ENCODE data around the gene MRPL55. TPM values are rescaled to one million over a fixed set of nuclear protein-coding genes. Genes with fewer than 3 reads are reported as not detected.

The MRPL55 gene
- total RNA-seq, 1 experiment from 2014 or later: 85.4 TPM

DNA sequence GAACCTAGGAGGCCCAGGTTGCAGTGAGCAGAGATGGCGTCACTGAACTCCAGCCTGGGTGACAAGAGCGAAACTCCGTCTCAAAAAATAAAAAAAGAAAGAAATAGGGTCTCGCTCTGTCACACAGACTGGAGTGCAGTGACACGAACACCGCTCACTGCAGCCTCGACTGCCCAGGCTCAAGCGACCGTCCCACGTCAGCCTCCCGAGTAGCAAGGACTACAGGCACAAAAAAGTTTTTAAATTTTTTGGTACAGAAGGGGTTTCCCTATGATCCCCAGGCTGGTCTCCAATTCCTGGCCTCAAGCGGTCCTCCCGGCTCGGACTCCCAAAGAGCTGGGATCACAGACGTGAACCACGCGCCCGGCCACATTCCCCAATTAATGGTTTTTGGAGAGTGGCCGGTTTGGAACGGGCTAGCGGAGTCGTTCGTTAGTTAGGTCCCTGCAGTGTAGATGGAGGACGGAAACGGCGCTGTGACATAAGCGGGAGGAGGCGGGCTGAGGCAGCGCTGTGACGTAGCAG, 30.4 kb upstream of the MRPL55 start:
- no peak for DNase-seq (ENCODE audit: unreplicated experiment)
- Mint-ChIP-seq H3K27me3 (ENCODE audit: insufficient read depth, unreplicated experiment) (peaks cover 30% of the 10 kb centered on the region), H3K36me3 (ENCODE audit: insufficient read depth, unreplicated experiment) (peaks cover 25% of the 10 kb centered on the region), H3K9me3 (ENCODE audit: unreplicated experiment) (no peaks in the 10 kb centered on the region), H3K4me1 (ENCODE audit: insufficient read depth, unreplicated experiment) (peaks cover 25% of the 10 kb centered on the region), H3K4me3 (ENCODE audit: unreplicated experiment) (peak overlapping the region; percentile 99), H3K27ac (ENCODE audit: low read depth, unreplicated experiment) (peak overlapping the region; percentile 95)
- POLR2A ChIA-PET: interaction anchor here (0.6 to 9.7 kb wide), 14 partner anchors 8 to 727 kb away, joined by 3 to 318 read pairs (median 8); partner anchors contain the start of genes ARF1, GJC2, IBA57 and MRPL55
- intact Hi-C loops (cut with micrococcal nuclease): no loop called here
- TSS peak; percentile 69 for BruUV-seq (replicated peaks)
- CTCF ChIA-PET: interaction anchor here (0.7 to 7.3 kb wide), 6 partner anchors 8 to 378 kb away, joined by 3 to 72 read pairs (median 4); partner anchors contain the start of gene IBA57
- TF ChIP-seq, protein P1, sequence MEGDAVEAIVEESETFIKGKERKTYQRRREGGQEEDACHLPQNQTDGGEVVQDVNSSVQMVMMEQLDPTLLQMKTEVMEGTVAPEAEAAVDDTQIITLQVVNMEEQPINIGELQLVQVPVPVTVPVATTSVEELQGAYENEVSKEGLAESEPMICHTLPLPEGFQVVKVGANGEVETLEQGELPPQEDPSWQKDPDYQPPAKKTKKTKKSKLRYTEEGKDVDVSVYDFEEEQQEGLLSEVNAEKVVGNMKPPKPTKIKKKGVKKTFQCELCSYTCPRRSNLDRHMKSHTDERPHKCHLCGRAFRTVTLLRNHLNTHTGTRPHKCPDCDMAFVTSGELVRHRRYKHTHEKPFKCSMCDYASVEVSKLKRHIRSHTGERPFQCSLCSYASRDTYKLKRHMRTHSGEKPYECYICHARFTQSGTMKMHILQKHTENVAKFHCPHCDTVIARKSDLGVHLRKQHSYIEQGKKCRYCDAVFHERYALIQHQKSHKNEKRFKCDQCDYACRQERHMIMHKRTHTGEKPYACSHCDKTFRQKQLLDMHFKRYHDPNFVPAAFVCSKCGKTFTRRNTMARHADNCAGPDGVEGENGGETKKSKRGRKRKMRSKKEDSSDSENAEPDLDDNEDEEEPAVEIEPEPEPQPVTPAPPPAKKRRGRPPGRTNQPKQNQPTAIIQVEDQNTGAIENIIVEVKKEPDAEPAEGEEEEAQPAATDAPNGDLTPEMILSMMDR (IDR thresholded peaks at IDR 0.05; ENCODE audit: unreplicated experiment): no peak

DNA sequence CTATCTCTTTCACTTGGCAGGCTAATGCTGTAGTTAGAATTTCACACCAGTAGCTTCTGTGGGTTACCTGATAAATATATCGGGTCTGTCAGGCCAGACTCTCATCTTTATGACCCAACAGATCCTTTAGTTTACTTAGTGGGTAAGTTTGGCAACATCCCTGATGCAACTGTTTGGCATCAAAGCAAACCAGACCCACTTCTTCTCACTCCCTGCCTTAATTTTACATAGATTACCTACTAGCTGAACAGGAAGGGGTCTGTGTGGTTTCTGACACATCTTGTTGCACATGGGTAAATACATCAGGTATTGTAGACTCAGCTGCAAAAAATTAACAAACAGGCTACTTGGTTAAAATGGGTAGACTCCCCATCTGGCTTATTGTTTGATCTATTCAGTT, 27.8 kb upstream of the MRPL55 start:
- H3K4me3 Mint-ChIP-seq (ENCODE audit: unreplicated experiment): no peak overlapping the region
- ChIA-PET POLR2A (interaction anchor here (0.6 to 9.7 kb wide), 6 partner anchors 27 to 742 kb away, joined by 3 to 318 read pairs (median 4); partner anchors contain the start of genes ARF1, IBA57, MRPL55 and RNF187), CTCF (interaction anchor here (1.0 to 2.0 kb wide), 6 partner anchors 28 to 378 kb away, joined by 3 to 10 read pairs (median 4); no protein-coding TSS in a partner anchor)
- intact Hi-C loops (cut with micrococcal nuclease): no loop called here
- H3K36me3 Mint-ChIP-seq (ENCODE audit: insufficient read depth, unreplicated experiment): peaks cover 7% of the 10 kb centered on the region
- TF ChIP-seq, protein P1 (IDR thresholded peaks at IDR 0.05; ENCODE audit: unreplicated experiment): no peak
- H3K27me3 Mint-ChIP-seq (ENCODE audit: insufficient read depth, unreplicated experiment): peaks cover 30% of the 10 kb centered on the region
- H3K9me3 Mint-ChIP-seq (ENCODE audit: unreplicated experiment): no peaks in the 10 kb centered on the region
- H3K27ac Mint-ChIP-seq (ENCODE audit: low read depth, unreplicated experiment): no peak overlapping the region
- peaks cover under 1% of the 10 kb centered on the region for H3K4me1 Mint-ChIP-seq (ENCODE audit: insufficient read depth, unreplicated experiment)
- BruUV-seq (replicated peaks): no TSS peak
- no peak for DNase-seq (ENCODE audit: unreplicated experiment)

DNA sequence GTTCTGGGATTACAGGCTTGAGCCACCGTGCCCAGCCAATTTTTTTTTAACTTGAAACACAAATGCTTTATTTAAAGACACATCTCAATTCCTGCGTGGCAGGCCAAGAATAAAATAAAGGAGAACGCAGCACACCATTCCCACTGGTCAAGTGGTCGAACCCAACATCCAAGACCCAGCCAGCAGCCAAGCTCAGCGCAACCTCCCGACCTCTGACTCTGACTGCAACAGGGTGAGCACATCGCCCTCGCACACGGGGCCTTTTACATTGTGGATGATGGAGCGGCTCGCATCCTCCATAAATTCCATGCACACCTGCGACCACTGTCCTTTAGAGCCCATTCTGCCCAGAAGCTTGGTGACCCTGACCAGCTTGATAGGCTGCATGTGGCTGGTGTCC, 25.5 kb upstream of the MRPL55 start:
- TF ChIP-seq, protein P1 (IDR thresholded peaks at IDR 0.05; ENCODE audit: unreplicated experiment): no peak
- intact Hi-C loops (cut with micrococcal nuclease): no loop called here
- Mint-ChIP-seq H3K36me3 (ENCODE audit: insufficient read depth, unreplicated experiment) (no peaks in the 10 kb centered on the region), H3K4me1 (ENCODE audit: insufficient read depth, unreplicated experiment) (peaks cover 10% of the 10 kb centered on the region), H3K9me3 (ENCODE audit: unreplicated experiment) (no peaks in the 10 kb centered on the region), H3K4me3 (ENCODE audit: unreplicated experiment) (no peak overlapping the region), H3K27ac (ENCODE audit: low read depth, unreplicated experiment) (no peak overlapping the region), H3K27me3 (ENCODE audit: insufficient read depth, unreplicated experiment) (peaks cover 30% of the 10 kb centered on the region)
- BruUV-seq (replicated peaks): no TSS peak
- POLR2A ChIA-PET: interaction anchor here (0.6 to 1.6 kb wide), 3 partner anchors 25 to 408 kb away, joined by 3 to 8 read pairs (median 4); partner anchors contain the start of gene IBA57
- no peak for DNase-seq (ENCODE audit: unreplicated experiment)
- CTCF ChIA-PET: interaction anchor here (0.7 to 1.3 kb wide), 2 partner anchors 130 to 373 kb away, joined by 3 to 4 read pairs; no protein-coding TSS in a partner anchor

DNA sequence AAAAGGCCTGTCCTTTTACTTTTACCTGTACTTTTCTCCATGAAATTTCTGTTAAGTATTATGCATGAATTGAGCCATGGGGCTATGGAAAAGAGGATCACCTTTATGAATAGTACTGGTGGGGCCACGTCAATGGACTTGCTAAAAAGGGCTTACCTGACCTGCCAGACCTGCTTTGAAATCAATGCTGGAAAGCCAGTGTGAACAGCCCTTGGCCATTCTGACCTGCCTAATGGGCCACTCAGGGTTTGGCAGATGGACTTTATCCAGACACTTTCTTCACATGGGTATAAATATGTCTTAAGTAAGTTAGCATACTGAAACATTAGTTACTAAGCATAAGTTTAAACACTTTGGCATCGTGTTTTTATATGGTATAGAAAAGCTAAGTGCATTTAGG, 22.7 kb upstream of the MRPL55 start:
- Mint-ChIP-seq H3K27me3 (ENCODE audit: insufficient read depth, unreplicated experiment) (peaks cover 18% of the 10 kb centered on the region), H3K4me1 (ENCODE audit: insufficient read depth, unreplicated experiment) (peaks cover 10% of the 10 kb centered on the region), H3K36me3 (ENCODE audit: insufficient read depth, unreplicated experiment) (no peaks in the 10 kb centered on the region), H3K9me3 (ENCODE audit: unreplicated experiment) (no peaks in the 10 kb centered on the region), H3K4me3 (ENCODE audit: unreplicated experiment) (no peak overlapping the region), H3K27ac (ENCODE audit: low read depth, unreplicated experiment) (no peak overlapping the region)
- CTCF ChIA-PET: interaction anchor here (1.1 to 4.7 kb wide), 16 partner anchors 9 to 383 kb away, joined by 3 to 62 read pairs (median 15); partner anchors contain the start of genes GUK1, IBA57 and MRPL55
- BruUV-seq (replicated peaks): no TSS peak
- TF ChIP-seq, protein P1 (IDR thresholded peaks at IDR 0.05; ENCODE audit: unreplicated experiment): no peak
- POLR2A ChIA-PET: interaction anchor here (0.7 to 5.5 kb wide), 15 partner anchors 9 to 838 kb away, joined by 3 to 56 read pairs (median 7); partner anchors contain the start of genes ARF1, GUK1, IBA57 and MRPL55
- DNase-seq (ENCODE audit: unreplicated experiment): no peak
- intact Hi-C loops (cut with micrococcal nuclease): loop anchor here (1.0 to 2.0 kb wide), 9 partner anchors 35 to 651 kb away; a partner anchor contains a TSS

All from MCF 10A (cell line).